ENCODE data around the gene SEC24D.
"Not testable (repeated sequence)": the region's sequence is repeated elsewhere in the genome, so short reads cannot be mapped to it uniquely, and the experiment has no call there.

Gene SEC24D

GRCh38 chr4:118790544-118790943 is 45.4 kb downstream of the SEC24D start:
- Histone ChIP-seq H3K4me3 (replicated peaks; ENCODE audit: low read depth, low read length) (no peak overlapping the region), H3K27me3 (replicated peaks; ENCODE audit: control insufficient read depth, insufficient read depth, low read length) (no peaks in the 10 kb centered on the region), H3K36me3 (ENCODE audit: control insufficient read depth, insufficient read depth, low read length) (no peaks in the 10 kb centered on the region; the same call in none of the 2 replicates)
- no peak for DNase-seq (ENCODE audit: extremely low read depth, insufficient read length)
- TF ChIP-seq, protein P1, sequence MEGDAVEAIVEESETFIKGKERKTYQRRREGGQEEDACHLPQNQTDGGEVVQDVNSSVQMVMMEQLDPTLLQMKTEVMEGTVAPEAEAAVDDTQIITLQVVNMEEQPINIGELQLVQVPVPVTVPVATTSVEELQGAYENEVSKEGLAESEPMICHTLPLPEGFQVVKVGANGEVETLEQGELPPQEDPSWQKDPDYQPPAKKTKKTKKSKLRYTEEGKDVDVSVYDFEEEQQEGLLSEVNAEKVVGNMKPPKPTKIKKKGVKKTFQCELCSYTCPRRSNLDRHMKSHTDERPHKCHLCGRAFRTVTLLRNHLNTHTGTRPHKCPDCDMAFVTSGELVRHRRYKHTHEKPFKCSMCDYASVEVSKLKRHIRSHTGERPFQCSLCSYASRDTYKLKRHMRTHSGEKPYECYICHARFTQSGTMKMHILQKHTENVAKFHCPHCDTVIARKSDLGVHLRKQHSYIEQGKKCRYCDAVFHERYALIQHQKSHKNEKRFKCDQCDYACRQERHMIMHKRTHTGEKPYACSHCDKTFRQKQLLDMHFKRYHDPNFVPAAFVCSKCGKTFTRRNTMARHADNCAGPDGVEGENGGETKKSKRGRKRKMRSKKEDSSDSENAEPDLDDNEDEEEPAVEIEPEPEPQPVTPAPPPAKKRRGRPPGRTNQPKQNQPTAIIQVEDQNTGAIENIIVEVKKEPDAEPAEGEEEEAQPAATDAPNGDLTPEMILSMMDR (IDR thresholded peaks at IDR 0.05; ENCODE audit: insufficient read depth, low read length, poor library complexity, severe bottlenecking), result no peak

GRCh38 chr4:118788911-118789310 is 47.0 kb downstream of the SEC24D start:
- Histone ChIP-seq H3K27me3 (replicated peaks; ENCODE audit: control insufficient read depth, insufficient read depth, low read length) (no peaks in the 10 kb centered on the region), H3K4me3 (replicated peaks; ENCODE audit: low read depth, low read length) (no peak overlapping the region), H3K36me3 (ENCODE audit: control insufficient read depth, insufficient read depth, low read length) (peaks cover under 1% of the 10 kb centered on the region)
- TF ChIP-seq, protein P1 (IDR thresholded peaks at IDR 0.05; ENCODE audit: insufficient read depth, low read length, poor library complexity, severe bottlenecking), result no peak
- DNase-seq (ENCODE audit: extremely low read depth, insufficient read length), result no peak

DNA sequence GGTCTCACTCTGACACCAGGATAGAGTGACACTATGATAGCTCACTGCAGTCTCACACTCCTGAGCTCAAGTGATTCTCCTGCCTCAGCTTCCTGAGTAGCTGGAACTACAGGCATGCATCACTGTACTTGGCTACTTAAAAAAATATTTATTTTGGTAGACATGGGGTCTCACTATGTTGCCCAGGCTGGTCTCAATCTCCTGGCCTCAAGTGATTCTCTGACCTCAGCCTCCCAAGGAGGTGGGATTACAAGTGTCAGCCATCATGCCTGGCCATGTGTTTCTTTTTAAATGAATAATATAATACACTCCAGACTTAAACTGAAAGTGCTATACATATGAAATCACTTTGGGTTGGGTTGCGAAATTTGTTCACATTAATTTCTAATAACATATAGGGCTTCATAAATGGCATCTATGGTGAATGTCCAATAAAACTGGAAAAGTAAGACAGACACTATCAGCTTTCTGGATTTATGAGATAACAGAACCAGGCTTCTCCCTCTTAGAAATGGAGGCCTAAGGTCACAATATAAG is 48.0 kb downstream of the SEC24D start:
- TF ChIP-seq, protein P1 (IDR thresholded peaks at IDR 0.05; ENCODE audit: insufficient read depth, low read length, poor library complexity, severe bottlenecking), result no peak
- Histone ChIP-seq H3K36me3 (ENCODE audit: control insufficient read depth, insufficient read depth, low read length) (peaks cover 2% of the 10 kb centered on the region), H3K27me3 (replicated peaks; ENCODE audit: control insufficient read depth, insufficient read depth, low read length) (no peaks in the 10 kb centered on the region), H3K4me3 (replicated peaks; ENCODE audit: low read depth, low read length) (no peak overlapping the region)
- DNase-seq (ENCODE audit: extremely low read depth, insufficient read length), result no peak

- TF ChIP-seq, protein P1 (IDR thresholded peaks at IDR 0.05; ENCODE audit: insufficient read depth, low read length, poor library complexity, severe bottlenecking), result no peak
- no peak for DNase-seq (ENCODE audit: extremely low read depth, insufficient read length)
- Histone ChIP-seq H3K36me3 (ENCODE audit: control insufficient read depth, insufficient read depth, low read length) (peaks cover 2% of the 10 kb centered on the region), H3K27me3 (replicated peaks; ENCODE audit: control insufficient read depth, insufficient read depth, low read length) (no peaks in the 10 kb centered on the region), H3K4me3 (replicated peaks; ENCODE audit: low read depth, low read length) (no peak overlapping the region)
Measured at GRCh38 chr4:118784776-118785175, 51.1 kb downstream of the SEC24D start.

DNA sequence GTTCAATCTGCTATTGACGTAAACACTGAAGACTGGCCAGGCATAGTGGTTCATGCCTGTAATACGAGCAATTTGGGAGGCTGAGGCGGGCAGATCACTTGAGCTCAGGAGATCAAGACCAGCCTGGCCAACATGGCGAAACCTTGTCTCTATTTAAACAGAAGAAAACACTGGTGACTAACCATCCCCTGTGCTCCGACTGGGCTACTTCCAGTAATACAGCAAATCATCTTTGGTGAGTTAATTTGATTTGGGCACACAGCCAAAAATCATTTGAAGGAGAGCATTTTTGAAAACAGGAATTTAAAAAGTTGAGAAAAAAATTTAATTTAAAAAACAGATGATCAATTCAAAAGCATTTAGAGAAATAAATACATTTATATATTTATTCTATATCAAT is 52.0 kb downstream of the SEC24D start:
- TF ChIP-seq, protein P1 (IDR thresholded peaks at IDR 0.05; ENCODE audit: insufficient read depth, low read length, poor library complexity, severe bottlenecking), result no peak
- Histone ChIP-seq H3K27me3 (replicated peaks; ENCODE audit: control insufficient read depth, insufficient read depth, low read length) (no peaks in the 10 kb centered on the region), H3K36me3 (ENCODE audit: control insufficient read depth, insufficient read depth, low read length) (peaks cover 2% of the 10 kb centered on the region), H3K4me3 (replicated peaks; ENCODE audit: low read depth, low read length) (no peak overlapping the region)
- no peak for DNase-seq (ENCODE audit: extremely low read depth, insufficient read length)

GRCh38 chr4:118782886-118783285 is 53.0 kb downstream of the SEC24D start:
- not testable (repeated sequence) for DNase-seq (ENCODE audit: extremely low read depth, insufficient read length); H3K27me3 ChIP-seq (replicated peaks; ENCODE audit: control insufficient read depth, insufficient read depth, low read length); H3K4me3 ChIP-seq (replicated peaks; ENCODE audit: low read depth, low read length); H3K36me3 ChIP-seq (ENCODE audit: control insufficient read depth, insufficient read depth, low read length)

DNA sequence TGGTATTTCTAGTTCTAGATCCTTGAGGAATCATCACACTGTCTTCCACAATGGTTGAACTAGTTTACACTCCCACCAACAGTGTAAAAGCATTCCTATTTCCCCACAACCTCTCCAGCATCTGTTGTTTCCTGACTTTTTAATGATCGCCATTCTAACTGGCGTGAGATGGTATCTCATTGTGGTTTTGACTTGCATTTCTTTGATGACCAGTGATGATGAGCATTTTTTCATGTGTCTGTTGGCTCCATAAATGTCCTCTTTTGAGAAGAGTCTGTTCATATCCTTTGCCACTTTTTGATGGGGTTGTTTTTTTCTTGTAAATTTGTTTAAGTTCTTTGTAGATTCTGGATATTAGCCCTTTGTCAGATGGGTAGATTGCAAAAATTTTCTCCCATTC is 58.3 kb downstream of the SEC24D start:
- not testable (repeated sequence) for H3K4me3 ChIP-seq (replicated peaks; ENCODE audit: low read depth, low read length); H3K36me3 ChIP-seq (ENCODE audit: control insufficient read depth, insufficient read depth, low read length); DNase-seq (ENCODE audit: extremely low read depth, insufficient read length); H3K27me3 ChIP-seq (replicated peaks; ENCODE audit: control insufficient read depth, insufficient read depth, low read length)

- not testable (repeated sequence) for H3K36me3 ChIP-seq (ENCODE audit: control insufficient read depth, insufficient read depth, low read length); H3K27me3 ChIP-seq (replicated peaks; ENCODE audit: control insufficient read depth, insufficient read depth, low read length); DNase-seq (ENCODE audit: extremely low read depth, insufficient read length); H3K4me3 ChIP-seq (replicated peaks; ENCODE audit: low read depth, low read length)
Measured at GRCh38 chr4:118776955-118777640, 58.8 kb downstream of the SEC24D start.

Measured in GM06990 (cell line).